Inflammatory macrophage treated with lipopolysaccharide for 1 hour (primary cell): ENCODE data around the gene BMF.
A peak's percentile ranks its signal among the peaks of the same experiment; 100 is the strongest.
"Not testable (repeated sequence)": the region's sequence is repeated elsewhere in the genome, so short reads cannot be mapped to it uniquely, and the experiment has no call there.

Source experiments
- DNase-seq, 2 donors: peaks; one replicate each; pipeline ENCODE4 v3.0.0-alpha.2; 2020 to 2022

Gene BMF

GRCh38 chr15:40125950-40126349 lies 17.3 kb upstream of the BMF start:
- DNase-seq, result no peak

- not testable (repeated sequence) for DNase-seq
Observed at GRCh38 chr15:40124807-40125285, 16.2 kb upstream of the BMF start.

GRCh38 chr15:40124333-40124732 lies 15.7 kb upstream of the BMF start:
- peak in 1 of 2 donors; percentile 32 for DNase-seq

GRCh38 chr15:40123863-40124262 lies 15.2 kb upstream of the BMF start:
- peak in 1 of 2 donors; percentile 52 for DNase-seq

- DNase-seq, result not testable (repeated sequence)
Observed at GRCh38 chr15:40122989-40123388, 14.3 kb upstream of the BMF start.

- DNase-seq, result peak; percentile 90 to 94
Observed at GRCh38 chr15:40121911-40122638, 13.4 kb upstream of the BMF start.

- DNase-seq, result no peak
Observed at GRCh38 chr15:40118473-40118872, 9.8 kb upstream of the BMF start.

- DNase-seq, result peak; percentile 34 to 47
Observed at GRCh38 chr15:40115670-40116093, 7.0 kb upstream of the BMF start.

- DNase-seq, result not testable (repeated sequence)
Observed at GRCh38 chr15:40115106-40115505, 6.4 kb upstream of the BMF start.

- DNase-seq, result no peak
Observed at GRCh38 chr15:40114218-40114617, 5.5 kb upstream of the BMF start.

GRCh38 chr15:40112789-40113188 lies 4.1 kb upstream of the BMF start:
- DNase-seq, result no peak

- DNase-seq, result no peak
Observed at GRCh38 chr15:40111888-40112287, 3.2 kb upstream of the BMF start.

GRCh38 chr15:40110866-40111550 lies 2.3 kb upstream of the BMF start:
- no peak for DNase-seq

- DNase-seq, result no peak
Observed at GRCh38 chr15:40108061-40108854, 421 bp downstream of the BMF start.

GRCh38 chr15:40106203-40107161 lies 2.2 kb downstream of the BMF start:
- DNase-seq, result peak; percentile 76

- peak; percentile 52 to 71 for DNase-seq
Observed at GRCh38 chr15:40105517-40106202, 3.0 kb downstream of the BMF start.

- peak; percentile 91 to 93 for DNase-seq
Observed at GRCh38 chr15:40104865-40105516, 3.7 kb downstream of the BMF start.

- DNase-seq, result no peak
Observed at GRCh38 chr15:40104296-40104864, 4.3 kb downstream of the BMF start.

- no peak for DNase-seq
Observed at GRCh38 chr15:40103864-40104271, 4.8 kb downstream of the BMF start.
